ENCODE measurements around the gene SLC25A44. TPM values are rescaled to one million over a fixed set of nuclear protein-coding genes. Genes with fewer than 3 reads are reported as not detected.
A peak's percentile ranks its signal among the peaks of the same experiment; 100 is the strongest.

The SLC25A44 gene
- total RNA-seq, 1 experiment from 2014 or later, result 40.2 TPM

GRCh38 chr1:156148216-156148615 is 45.7 kb upstream of the SLC25A44 start:
- Histone ChIP-seq H3T11ph (ENCODE audit: low read length) (no peak overlapping the region), H4K8ac (replicated peaks; ENCODE audit: insufficient read length, low read depth, low read length) (no peak overlapping the region), H2BK15ac (ENCODE audit: low read depth, low read length) (no peak overlapping the region), H3K27me3 (ENCODE audit: insufficient read depth, low read length) (no peaks in the 10 kb centered on the region), H2BK12ac (ENCODE audit: insufficient read length, low read depth, low read length) (no peak overlapping the region), H2BK5ac (ENCODE audit: insufficient read length, low read length) (no peak overlapping the region), H3K9ac (ENCODE audit: extremely low read depth, insufficient read length, low read length) (no peak overlapping the region), H4K20me1 (ENCODE audit: control insufficient read depth, insufficient read depth, insufficient read length) (no peaks in the 10 kb centered on the region), H3K18ac (ENCODE audit: insufficient read length, low read depth, low read length) (peak overlapping the region; percentile 15), H3K23me2 (ENCODE audit: insufficient read length, low read depth, low read length, poor library complexity, severe bottlenecking) (no peaks in the 10 kb centered on the region), H3K56ac (ENCODE audit: insufficient read length, low read depth, low read length) (no peak overlapping the region), H3K4me2 (ENCODE audit: insufficient read depth, insufficient read length, low read length) (no peak overlapping the region), H2BK20ac (ENCODE audit: low read depth, low read length, poor library complexity, severe bottlenecking) (no peak overlapping the region), H3K14ac (ENCODE audit: insufficient read depth, low read length) (no peak overlapping the region), H3K23ac (ENCODE audit: insufficient read length, low read depth, low read length) (no peak overlapping the region), H3K9me3 (ENCODE audit: control insufficient read depth, low read depth, low read length) (no peaks in the 10 kb centered on the region), H4K91ac (ENCODE audit: insufficient read length, low read depth, low read length) (no peak overlapping the region), H3K79me1 (ENCODE audit: insufficient read depth, low read depth, low read length, poor library complexity, severe bottlenecking) (no peaks in the 10 kb centered on the region), H2BK120ac (ENCODE audit: low read depth, low read length, poor library complexity, severe bottlenecking) (no peak overlapping the region), H2AK5ac (ENCODE audit: insufficient read length, low read length) (no peak overlapping the region), H2AFZ (ENCODE audit: low read length) (no peak overlapping the region), H3K79me2 (ENCODE audit: insufficient read depth, low read length) (no peaks in the 10 kb centered on the region), H4K5ac (ENCODE audit: insufficient read length, low read depth, low read length) (no peak overlapping the region), H3K4me1 (ENCODE audit: insufficient read depth, low read length) (peaks cover 27% of the 10 kb centered on the region), H3K27ac (ENCODE audit: insufficient read length, low read depth, low read length) (no peak overlapping the region), H3K4ac (ENCODE audit: low read depth, low read length) (no peak overlapping the region)
- WGBS (ENCODE audit: extremely low coverage, insufficient read length, low lambda C conversion rate), result no CpG with 5 or more reads among the region's 6 CpGs
- Mint-ChIP-seq H3K36me3 (ENCODE audit: insufficient read depth in 1 of 3, low read depth in 3 of 3) (no peaks in the 10 kb centered on the region), H3K4me1 (peaks cover 69 to 73% of the 10 kb centered on the region in 2 experiments), H3K4me3 (peak overlapping the region in 1 of 2 experiments; percentile 8; a peak in 1 of 5 replicates), H3K27ac (peak overlapping the region in 1 of 3 experiments; percentile 87; a peak in 1 of 7 replicates), H3K27me3 (ENCODE audit: low read depth) (no peaks in the 10 kb centered on the region; the same call in 1 of the 2 replicates), H3K9me3 (no peaks in the 10 kb centered on the region)
- no peak for DNase-seq
- no peak for TF ChIP-seq CTCF (conservative IDR thresholded peaks at IDR 0.05)

Data from H9 (cell line).